HG02973 (cell line): ENCODE data around the gene SMIM7.

Experiments used
- ATAC-seq: cut with Tn5 transposase; IDR thresholded peaks from one replicate; pipeline ENCODE4 v1.9.1; 2021; ENCODE audit warnings: moderate library complexity; ENCODE audit not compliant: unreplicated experiment

SMIM7 gene

GRCh38 chr19:16596399-16596798 lies 63.5 kb downstream of the SMIM7 start:
- no peak for ATAC-seq
